ENCODE results near the gene TMEM94. TPM values are rescaled to one million over a fixed set of nuclear protein-coding genes. Genes with fewer than 3 reads are reported as not detected.

TMEM94 gene
- total RNA-seq, 1 experiment from 2014 or later = 61.4 TPM

DNA sequence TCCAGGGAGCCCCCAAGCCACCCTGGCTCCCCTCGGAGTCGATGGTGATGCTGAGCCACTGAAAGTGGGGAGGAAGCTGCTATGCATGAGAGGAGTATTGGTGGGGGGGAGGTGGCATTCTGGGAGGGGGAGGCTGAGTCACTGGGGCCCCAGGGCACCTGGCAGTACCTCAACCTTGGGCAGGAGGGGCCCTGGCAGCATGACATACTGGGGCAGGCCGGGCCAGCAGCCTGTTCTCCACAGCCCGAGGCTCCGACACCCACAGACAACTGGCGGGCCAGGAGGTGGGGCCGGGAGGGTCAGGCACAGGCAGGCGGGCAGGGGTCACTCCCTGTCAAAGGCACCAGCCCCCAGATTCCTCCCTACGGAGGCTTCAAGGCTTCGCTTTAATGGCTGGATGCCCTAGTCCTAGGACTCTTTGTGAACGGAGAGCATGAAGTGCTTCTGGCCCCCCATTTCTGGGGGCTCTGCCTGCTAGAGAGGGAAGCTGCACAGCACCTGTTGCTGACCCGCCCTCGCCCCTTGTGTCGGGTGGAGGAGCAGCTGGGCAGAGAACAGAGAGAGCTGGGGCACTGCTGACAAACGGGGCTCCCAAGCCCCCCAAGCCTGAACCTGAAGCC is 58.0 kb downstream of the TMEM94 start:
- Histone ChIP-seq H3K79me1 (ENCODE audit: insufficient read depth, low read depth, low read length, poor library complexity, severe bottlenecking) (no peaks in the 10 kb centered on the region), H4K91ac (ENCODE audit: insufficient read length, low read depth, low read length) (no peak overlapping the region), H4K20me1 (ENCODE audit: control insufficient read depth, insufficient read depth, insufficient read length) (no peaks in the 10 kb centered on the region), H2AFZ (ENCODE audit: low read length) (no peak overlapping the region), H2BK15ac (ENCODE audit: low read depth, low read length) (no peak overlapping the region), H3K9ac (ENCODE audit: extremely low read depth, insufficient read length, low read length) (peak overlapping the region; percentile 46), H2BK120ac (ENCODE audit: low read depth, low read length, poor library complexity, severe bottlenecking) (no peak overlapping the region), H3K4ac (ENCODE audit: low read depth, low read length) (no peak overlapping the region), H4K8ac (replicated peaks; ENCODE audit: insufficient read length, low read depth, low read length) (no peak overlapping the region), H3K27me3 (ENCODE audit: insufficient read depth, low read length) (no peaks in the 10 kb centered on the region), H2BK20ac (ENCODE audit: low read depth, low read length, poor library complexity, severe bottlenecking) (no peak overlapping the region), H3T11ph (ENCODE audit: low read length) (no peak overlapping the region), H3K9me3 (ENCODE audit: control insufficient read depth, low read depth, low read length) (no peaks in the 10 kb centered on the region), H3K4me1 (ENCODE audit: insufficient read depth, low read length) (no peaks in the 10 kb centered on the region; the same call in 1 of the 2 replicates), H2BK5ac (ENCODE audit: insufficient read length, low read length) (no peak overlapping the region), H3K18ac (ENCODE audit: insufficient read length, low read depth, low read length) (no peak overlapping the region), H2AK5ac (ENCODE audit: insufficient read length, low read length) (no peak overlapping the region), H4K5ac (ENCODE audit: insufficient read length, low read depth, low read length) (no peak overlapping the region), H3K23me2 (ENCODE audit: insufficient read length, low read depth, low read length, poor library complexity, severe bottlenecking) (peaks cover 8% of the 10 kb centered on the region), H3K56ac (ENCODE audit: insufficient read length, low read depth, low read length) (no peak overlapping the region), H3K4me2 (ENCODE audit: insufficient read depth, insufficient read length, low read length) (peak overlapping the region; percentile 67), H2BK12ac (ENCODE audit: insufficient read length, low read depth, low read length) (no peak overlapping the region), H3K14ac (ENCODE audit: insufficient read depth, low read length) (no peak overlapping the region; the same call in 1 of the 2 replicates), H3K79me2 (ENCODE audit: insufficient read depth, low read length) (no peaks in the 10 kb centered on the region; the same call in 1 of the 2 replicates), H3K27ac (ENCODE audit: insufficient read length, low read depth, low read length) (no peak overlapping the region), H3K23ac (ENCODE audit: insufficient read length, low read depth, low read length) (no peak overlapping the region)
- Mint-ChIP-seq H3K4me1 (peaks cover 17 to 26% of the 10 kb centered on the region in 2 experiments), H3K36me3 (ENCODE audit: insufficient read depth in 1 of 3, low read depth in 3 of 3) (peaks cover 12 to 48% (median 40%) of the 10 kb centered on the region in 3 experiments; a peak in 6 of 7 replicates), H3K27me3 (ENCODE audit: low read depth) (no peaks in the 10 kb centered on the region; the same call in 1 of the 2 replicates), H3K27ac (no peak overlapping the region), H3K4me3 (peak overlapping the region; percentile 73 to 86), H3K9me3 (no peaks in the 10 kb centered on the region)
- no peak for TF ChIP-seq CTCF (conservative IDR thresholded peaks at IDR 0.05)
- no CpG with 5 or more reads among the region's 15 CpGs for WGBS (ENCODE audit: extremely low coverage, insufficient read length, low lambda C conversion rate)
- no peak for DNase-seq
